Iris pigment epithelial cell (primary cell): ENCODE results near the gene RANBP3.
A peak's percentile ranks its signal among the peaks of the same experiment; 100 is the strongest.
"Not testable (repeated sequence)": the region's sequence is repeated elsewhere in the genome, so short reads cannot be mapped to it uniquely, and the experiment has no call there.

ENCODE experiments used
- DNase-seq: peaks from one replicate; pipeline ENCODE4 v3.0.0-alpha.2; 2011; ENCODE audit warnings: low read depth

Gene RANBP3, protein sequence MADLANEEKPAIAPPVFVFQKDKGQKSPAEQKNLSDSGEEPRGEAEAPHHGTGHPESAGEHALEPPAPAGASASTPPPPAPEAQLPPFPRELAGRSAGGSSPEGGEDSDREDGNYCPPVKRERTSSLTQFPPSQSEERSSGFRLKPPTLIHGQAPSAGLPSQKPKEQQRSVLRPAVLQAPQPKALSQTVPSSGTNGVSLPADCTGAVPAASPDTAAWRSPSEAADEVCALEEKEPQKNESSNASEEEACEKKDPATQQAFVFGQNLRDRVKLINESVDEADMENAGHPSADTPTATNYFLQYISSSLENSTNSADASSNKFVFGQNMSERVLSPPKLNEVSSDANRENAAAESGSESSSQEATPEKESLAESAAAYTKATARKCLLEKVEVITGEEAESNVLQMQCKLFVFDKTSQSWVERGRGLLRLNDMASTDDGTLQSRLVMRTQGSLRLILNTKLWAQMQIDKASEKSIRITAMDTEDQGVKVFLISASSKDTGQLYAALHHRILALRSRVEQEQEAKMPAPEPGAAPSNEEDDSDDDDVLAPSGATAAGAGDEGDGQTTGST

DNA sequence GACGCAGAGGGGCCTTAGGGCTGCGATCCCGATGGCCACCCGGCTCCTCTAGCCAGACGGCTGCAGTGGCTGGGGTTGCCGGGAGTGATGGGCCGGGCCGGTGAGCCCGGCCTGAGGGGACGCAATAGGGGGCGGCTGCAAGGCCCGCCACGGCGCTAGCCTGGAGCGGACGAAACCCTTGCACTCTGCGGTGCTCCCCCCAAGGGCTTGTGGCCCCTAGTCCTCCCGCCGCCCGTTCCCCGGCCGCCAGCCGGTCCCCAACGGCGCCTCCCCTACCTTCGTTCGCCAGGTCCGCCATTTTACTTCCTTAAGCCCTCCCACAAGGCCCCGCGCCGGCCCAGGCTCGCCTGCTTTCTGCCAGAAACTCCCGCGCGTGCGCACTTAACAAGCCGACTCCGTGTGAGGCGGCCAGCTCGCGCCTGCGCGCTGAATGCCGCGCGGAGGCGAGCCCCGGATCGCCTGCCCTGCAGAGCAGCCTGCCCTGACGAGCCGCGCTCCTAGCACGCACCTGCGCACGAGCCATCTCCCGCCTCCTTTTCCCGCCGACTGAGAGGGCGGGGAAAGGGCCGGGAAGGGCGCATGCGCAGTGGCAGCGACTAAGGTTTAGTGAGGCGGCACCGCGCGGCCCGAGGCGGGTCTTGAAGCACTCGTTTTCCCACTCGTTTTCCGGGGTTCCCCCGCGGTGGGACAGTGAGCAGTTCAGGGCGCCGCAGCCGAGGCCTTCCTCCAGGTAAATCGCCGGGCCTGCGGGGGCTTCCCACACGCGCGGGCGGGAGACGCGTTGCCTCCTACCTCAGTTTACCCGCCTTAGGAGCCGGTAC lies at the start of gene RANBP3:
Gene RANBP3, minus strand, starts transcription at position 356 of the 821 bp plus-strand sequence. Its CDS starts 58 bp downstream, at position 298.
- DNase-seq, result peak; percentile 98

DNA sequence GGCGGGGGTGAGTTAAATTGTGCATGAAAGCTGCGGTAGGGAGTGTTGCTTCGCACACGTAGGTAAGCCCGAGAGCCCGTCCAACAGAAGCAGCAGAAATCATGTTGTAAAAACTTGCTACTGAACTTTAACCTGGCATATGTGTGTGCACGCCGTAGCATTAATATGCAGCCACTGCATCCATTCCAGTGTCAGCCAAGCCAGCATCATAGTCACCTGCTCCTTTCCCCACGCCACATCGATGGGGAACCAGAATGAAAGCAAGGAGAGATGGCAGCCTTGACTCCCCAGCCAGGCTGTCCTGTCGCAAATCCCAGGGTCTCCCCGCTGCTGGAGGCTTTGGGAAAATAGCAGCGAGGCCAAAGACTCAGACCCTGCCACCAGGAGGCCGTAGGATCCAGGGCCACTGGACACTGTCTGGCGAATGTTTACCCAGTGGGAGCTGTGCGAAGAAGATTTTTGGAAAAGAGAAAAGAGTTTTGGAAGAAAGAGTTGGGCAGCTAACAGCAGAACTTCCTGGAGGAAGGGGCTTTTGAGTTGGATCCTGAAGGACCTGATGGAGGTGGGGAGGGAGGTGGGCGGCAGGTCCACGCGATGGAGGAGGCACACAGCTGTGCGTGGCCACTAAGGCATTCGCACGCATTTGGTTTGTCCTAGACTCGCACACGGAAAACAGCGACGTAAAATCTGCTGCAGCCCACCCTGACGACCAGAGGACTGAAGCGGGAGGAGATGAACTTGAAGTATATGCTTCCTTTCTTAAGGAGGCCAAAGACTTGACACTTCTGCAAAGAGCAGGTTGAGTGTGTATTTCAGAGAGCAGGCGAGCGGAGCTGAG lies 48.7 kb upstream of the RANBP3 start:
- DNase-seq, result no peak

DNA sequence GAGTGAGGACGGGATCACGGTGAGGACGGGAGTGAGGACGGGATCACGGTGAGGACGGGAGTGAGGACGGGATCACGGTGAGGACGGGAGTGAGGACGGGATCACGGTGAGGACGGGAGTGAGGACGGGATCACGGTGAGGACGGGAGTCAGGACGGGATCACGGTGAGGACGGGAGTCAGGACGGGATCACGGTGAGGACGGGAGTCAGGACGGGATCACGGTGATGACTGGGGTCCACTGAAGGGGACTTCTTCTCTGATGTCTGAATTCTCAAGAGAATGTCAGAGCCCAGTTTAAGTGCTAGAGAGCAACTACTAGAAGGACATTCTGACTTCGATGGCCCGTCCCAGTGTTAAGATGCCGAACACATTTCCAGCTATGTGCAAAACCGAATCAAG lies 46.8 kb upstream of the RANBP3 start:
- not testable (repeated sequence) for DNase-seq

DNA sequence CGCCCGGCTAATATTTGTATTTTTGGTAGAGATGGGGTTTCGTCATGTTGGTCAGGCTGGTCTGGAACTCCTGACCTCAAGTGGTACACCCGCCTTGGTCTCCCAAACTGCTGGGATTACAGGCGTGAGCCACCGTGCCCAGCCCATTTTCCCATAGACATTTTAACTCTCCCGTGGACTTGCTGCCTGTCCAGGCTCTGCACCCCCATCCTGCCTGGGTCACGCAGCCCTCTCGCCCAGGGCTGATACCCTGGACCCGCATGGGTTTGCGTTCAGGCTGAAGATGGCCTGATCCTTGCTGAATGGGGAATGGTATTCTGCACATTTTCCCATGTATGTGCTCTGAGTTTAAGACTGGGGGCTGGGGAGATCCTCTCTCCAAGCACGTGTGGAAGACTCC lies 46.0 kb upstream of the RANBP3 start:
- no peak for DNase-seq

DNA sequence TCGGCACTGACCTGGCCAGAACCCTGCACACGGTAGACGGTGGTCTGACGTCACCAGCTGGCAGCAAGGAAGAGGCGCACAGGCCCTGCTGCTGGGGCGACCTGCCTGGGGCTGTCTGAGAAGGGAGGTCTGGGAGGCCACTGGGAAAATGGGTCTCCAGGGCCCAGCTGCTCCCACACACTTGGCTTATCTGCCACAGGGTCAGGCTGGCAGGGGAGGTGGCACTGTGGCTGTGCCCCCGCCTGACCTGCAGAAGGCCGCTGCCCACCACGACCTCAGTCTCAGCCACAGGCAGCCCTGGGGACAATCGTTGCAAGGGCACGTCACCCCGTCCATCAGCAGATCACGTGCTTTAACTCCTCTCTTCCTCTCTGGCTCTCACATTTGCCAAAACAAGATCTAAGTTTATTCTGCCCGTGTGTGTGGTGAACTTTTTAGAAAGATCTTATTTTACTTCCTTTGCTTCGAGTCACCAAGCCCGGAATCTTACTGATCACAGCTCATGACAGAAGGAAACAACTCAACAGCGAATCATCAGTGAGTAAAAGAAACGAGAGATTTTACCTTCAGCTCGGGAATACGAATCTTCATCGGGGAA lies 45.2 kb upstream of the RANBP3 start:
- DNase-seq, result peak; percentile 54

DNA sequence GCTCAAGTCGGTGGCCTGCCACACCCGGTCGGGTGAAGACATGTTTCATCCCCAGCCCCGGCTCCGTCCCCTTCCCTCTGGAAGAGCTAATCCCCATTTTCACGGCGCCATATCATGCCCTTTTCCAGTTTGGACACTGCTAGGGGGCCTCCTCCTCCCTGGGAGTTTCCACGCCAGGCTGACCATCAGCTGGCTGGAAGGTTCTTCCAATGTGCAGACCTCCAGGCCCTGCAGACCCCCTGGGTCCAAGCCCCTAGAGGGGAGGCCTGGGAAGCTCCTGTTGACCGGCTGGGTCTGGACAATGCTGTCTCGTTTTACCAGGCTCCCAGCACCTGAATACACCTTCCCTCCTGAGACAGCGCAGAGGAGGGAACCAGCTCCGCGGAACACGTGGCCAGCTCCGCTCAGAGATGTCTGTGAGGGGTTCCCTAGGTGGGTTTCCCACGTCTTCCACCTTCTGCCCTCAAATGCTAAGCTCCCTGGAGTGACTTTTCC lies 44.7 kb upstream of the RANBP3 start:
- no peak for DNase-seq

DNA sequence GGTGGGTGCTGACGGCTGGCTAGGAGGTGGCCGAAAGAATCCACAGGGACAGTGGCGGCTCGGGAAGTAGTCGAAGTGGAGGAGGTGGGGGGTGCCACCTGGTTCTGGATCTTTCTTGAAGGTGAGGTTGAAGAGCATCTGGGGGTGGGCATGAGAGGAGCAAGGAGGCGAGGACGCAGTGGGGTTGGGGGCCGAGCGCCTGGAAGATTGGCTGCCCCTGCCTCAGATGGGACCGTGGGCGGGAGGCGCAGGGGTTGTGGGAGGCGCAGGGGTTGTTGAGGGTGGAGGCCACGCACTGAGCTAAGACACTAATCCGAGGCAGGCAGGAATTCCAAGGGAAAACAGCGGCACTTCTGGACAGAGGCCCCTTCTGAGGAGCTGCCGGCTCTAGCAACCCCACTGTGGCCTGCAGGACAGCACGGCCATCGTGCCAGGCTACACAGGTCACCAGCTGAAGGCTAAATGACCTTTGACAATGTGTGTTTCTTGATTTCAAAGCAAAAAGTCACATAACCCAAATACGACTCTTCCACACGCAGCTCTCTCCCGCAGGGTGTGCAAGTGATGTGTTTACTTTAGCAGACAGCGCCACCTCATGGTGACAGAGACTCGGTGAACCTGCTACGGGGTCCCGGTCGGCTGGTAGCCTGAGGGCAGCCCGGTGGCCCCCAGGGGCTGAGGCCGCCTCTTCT lies 44.1 kb upstream of the RANBP3 start:
- DNase-seq, result peak; percentile 74

DNA sequence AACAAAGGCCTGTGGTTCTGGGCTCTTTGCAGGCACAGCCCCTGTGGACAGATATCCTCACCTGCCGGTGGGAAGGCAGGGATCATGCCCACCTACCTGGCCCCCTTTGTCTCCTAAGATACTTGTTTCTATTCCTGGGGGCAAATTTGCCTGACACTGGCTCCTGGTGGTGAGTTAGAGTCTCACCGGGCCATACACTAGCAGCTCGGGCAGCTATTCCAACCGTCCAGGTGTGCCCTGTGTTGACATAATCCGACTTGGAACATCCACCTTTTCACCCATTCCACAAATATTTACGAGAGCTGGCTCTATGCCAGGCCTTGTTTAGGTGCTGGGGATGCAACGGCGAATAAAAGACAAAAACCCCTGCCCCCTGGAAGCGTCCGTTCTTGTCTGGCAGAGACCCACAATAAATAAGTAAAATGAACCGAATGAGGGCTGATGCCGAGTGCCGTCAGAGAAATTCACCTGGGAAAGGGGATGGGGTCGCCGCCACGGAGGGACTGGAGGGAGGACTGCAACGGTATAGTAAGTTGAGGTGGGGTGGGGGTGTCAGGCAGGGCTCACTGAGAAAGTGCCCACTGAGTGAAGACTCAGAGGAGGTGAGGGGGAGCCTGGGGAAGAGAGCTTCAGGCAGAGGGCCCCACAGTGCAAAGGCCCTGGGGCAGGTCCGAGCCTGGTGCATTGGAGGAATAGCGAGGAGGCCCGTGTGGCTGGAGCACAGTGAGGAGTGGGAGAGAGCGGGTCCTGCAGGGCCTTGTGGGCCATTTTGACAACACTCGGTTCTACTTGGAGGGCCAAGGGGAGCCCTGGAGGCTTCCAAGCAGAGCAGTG lies 43.2 kb upstream of the RANBP3 start:
- no peak for DNase-seq

DNA sequence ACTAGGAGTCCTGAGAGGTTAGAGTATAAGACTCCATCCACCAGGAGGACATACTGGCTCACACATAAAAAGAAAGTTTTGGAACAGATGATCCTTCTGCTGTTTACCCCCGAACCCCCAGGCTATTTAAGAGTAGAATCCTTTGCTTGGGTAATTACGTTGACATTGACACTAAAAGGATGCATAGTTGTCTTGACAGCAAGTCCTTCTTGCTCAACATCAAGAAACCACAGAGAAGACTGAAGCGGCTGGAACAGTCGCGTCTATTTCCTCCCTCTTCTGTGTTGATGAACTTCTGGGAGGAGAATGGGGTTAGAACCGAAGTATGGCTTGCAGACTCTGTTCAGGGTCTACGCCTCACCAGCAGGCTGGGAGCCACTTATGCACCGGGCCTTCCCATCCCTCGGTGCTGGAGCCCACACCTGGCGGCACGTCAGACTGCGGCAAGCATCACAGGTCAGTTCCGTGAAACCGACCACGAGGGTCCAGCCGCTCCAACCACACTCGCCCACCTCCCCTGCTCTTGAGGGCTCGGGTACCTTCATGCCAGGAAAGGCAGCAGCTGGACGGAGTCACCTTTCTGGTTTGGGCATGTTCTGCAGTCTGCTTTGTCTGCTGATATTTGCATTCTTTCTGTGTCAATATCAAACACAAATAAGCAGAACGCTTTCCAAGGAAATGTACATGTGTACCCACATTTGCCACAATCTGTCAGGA lies 42.4 kb upstream of the RANBP3 start:
- peak; percentile 51 for DNase-seq

DNA sequence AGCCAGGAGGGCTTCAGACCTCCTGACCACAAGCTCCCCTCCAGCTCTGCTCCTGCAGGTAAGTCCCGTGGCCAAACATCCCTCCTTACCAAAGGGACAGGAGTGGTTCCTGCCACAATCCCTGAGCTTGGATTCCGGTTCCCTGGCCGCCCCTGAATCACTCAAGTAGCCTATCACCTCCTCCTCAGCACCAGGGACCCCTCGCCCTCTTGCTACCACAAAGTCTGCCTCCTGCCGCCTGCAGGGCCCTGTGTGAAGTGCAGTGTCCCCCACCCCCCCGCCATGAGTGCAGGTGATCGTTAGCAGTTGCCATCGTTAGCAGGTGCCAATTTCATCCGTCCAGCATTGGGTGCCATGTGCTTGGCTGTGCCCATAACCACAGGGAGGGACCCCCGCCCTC lies 40.8 kb upstream of the RANBP3 start:
- DNase-seq, result no peak

DNA sequence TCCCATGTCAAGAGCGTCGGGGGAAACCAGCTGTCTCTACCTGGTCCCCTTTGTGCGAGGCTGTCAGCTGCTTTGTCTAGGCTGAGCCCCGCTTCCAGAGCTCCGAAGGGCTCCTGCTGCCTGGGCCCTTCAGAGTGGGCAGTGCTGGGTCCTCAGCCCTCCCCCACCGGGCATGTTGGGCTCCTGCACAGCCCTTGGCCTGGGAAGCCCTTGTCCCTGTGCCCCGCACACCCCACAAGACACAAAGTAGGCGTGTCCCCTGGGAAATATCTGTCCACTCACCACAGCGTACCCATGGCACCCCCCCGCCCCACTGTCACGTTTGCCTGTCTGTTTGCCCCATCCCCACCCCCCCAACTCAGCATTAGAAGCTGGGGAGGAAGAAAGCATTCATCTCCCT lies 39.6 kb upstream of the RANBP3 start:
- DNase-seq, result no peak

DNA sequence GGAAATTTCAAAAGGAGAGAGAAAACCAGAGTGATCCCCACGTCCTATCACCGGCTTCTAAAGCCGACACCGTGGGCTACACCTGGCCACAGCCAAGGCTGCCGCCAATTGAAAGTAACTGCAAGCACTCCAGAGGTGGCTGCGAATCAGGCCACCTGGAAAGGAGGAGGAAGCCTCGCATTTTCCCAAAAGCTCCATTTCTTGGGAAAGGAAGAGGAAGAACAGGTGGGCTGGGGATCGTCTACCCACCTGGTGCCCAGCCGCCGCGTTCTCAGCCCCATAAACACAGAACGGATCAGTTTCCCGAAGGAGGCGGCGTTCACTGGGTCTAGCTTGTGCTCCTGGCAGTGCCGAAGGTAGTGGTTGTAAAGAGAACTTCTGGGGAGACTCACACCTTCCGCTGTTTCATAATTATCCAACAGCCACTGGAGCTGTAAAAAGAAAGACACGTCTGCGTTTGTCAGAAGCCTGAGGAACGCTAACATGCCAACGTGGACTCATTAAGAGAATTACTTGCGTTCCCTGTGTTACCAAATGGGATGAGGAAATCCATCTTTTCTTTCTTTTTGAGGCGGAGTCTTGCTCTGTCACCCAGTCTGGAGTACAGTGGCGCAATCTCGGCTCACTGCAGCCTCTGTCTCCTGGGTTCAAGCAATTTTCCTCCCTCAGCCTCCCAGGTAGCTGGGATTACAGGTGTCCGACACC lies 38.1 kb upstream of the RANBP3 start:
- DNase-seq, result no peak

DNA sequence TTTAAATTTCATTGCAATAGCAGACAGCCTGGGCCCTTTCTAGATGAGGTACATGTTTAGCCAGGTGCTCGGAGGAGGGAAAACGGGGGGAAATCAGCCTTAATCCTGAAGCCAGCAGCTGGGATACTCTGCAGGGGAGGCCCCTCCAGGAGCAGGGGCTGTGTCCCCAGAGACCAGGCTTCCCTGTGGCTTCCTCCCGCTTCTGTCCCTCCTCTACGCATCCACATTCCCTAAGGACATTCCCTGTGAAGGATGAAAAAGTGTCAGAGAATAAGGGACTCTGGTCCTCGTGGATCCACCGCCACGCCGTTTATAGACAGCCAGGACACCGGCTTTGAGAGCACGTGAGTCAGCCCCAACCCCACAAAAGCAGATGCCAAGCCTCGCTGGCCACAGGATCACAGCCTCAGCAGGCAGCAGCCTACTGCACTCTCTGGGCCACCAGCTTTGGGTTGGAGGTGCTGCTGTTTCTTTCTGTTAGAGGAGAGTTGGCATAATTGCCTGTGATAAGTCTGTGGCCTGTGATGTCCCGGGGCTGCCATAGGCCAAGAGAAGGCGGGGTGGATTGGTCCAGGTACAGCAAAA lies 36.7 kb upstream of the RANBP3 start:
- DNase-seq, result no peak

DNA sequence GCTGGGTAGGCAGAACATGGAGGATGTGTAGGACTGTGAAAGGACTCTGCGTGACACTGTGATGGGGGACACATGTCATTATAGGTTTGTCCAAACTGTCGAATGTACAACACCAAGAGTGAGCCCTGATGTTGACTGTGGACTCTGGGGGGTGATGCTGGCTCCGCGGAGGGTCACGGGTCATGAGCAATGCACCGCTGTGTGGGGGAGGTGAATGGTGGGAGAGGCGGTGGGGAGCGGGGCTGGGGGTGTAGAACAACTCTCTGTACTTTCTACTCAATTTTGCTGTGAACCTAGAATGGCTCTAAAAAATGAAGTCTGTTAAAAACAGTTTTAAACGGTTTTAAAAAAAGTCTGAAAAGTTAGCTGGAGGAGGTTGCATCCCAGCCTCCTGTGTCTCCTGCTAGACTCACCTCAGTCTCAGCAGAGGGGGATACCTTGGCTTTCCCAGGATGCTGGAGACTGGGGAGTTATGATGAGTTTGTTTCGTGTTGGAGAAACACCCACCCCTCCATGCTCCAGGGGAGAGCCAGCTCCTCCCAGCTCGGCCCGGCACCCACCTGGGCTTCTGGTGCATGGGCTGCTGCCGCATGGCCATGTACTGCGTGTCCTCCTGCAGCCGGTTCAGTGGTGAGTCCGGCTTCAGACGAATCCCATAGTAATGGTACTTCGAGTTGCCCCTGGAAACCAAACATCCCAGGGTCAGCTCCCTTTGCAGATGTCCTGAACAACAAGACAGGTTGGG lies 34.7 kb upstream of the RANBP3 start:
- DNase-seq, result no peak

DNA sequence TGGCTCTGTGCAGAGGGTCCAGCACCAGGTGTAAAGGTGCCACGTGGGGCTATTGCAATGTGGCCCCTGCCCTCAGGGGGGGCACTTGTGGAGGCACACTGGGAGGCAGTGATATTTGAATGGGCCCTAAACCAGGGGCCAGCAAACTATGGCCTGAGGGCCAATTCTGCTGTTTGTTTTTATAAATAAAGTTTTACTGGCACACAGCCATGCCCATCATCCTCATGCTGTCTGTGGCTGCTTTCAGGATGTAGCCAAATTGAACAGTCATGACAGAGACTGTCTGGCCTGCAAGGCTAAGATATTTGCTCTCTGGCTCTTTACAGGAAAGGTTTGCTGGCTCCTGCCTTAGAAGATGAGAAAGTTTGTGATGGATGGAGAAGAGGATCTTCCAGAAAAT lies 33.9 kb upstream of the RANBP3 start:
- no peak for DNase-seq

DNA sequence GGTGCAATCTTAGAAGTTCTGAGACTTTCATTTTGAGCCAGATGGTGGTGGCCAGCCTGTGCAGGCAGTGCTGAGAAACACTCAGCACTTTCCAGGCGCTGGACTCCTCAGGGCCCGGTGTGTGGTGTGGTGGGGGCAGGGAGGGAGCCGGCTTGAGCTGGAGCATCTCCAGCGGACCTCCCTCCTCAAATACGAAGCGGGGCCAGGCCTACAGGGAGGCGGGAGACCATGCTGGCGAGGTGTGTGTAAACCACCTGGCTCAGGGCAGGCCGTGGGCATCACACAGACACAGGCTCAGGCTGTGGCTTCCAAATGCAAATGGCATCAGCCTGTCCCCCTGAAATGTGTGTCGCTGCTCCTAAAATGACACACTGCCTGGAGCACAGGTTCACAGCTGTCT lies 33.3 kb upstream of the RANBP3 start:
- no peak for DNase-seq

DNA sequence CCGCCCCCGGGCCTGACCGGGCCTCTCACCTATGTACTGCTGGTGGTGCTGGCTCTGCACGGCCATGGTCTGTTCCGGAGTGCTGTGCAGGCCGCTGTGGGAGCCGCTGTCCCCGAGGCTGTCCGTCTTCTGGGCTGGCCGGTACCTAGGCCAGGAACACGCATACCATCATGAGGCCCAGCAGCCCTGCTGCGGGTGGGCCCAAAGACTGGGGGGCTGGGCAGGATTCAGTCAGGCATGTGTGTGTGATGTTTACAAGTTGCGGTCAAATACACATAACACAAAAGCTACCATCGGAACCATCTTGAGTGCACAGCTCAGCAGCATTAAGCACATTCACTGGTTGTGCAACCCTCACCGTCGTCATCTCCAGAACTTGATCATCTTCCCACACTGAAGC lies 32.2 kb upstream of the RANBP3 start:
- no peak for DNase-seq

DNA sequence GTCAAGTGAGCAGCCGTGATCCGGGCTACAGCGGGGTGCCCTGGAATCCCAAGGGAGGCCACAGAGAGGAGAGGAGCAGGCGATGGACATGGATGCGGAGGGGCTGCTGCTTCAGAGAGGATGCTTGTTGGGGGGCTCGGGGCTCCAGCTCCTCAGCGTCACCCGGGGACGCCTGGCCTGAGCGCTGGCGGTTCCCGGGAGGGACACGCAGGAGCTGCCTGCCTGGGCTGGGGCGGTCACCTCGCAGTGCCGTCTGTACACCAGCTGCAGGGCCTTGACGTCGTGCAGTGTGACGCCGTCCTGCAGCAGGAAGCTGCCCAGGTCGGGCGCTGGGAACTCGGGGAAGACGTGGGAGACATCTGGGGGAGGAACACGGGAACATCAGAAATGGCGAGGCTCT lies 29.9 kb upstream of the RANBP3 start:
- no peak for DNase-seq
